Measurements from ENCODE around the gene TDRD6. TPM values are rescaled to one million over a fixed set of nuclear protein-coding genes. Genes with fewer than 3 reads are reported as not detected.

TDRD6 gene
- total RNA-seq, 1 donor from 2014 or later, result 0.06 TPM

DNA sequence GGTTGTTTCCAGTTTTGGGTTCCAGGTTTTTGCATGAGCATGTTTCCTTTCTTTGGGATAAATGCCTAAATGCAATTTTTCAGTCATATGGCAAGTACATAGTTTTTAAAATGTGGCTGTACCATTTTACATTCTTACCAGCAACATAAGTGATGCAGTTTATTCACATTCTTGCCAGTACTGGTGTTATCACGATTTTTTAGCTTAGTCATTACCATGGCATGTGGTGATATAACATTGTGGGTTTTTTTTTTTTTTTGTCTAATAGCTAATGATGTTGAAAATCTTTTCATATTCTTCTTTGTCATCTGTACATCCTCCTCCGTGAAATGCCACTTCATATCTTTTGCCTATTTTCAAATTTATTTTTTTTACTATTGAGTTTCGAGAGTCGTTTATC, 2.9 kb upstream of the TDRD6 start:
- TF ChIP-seq, protein P1, sequence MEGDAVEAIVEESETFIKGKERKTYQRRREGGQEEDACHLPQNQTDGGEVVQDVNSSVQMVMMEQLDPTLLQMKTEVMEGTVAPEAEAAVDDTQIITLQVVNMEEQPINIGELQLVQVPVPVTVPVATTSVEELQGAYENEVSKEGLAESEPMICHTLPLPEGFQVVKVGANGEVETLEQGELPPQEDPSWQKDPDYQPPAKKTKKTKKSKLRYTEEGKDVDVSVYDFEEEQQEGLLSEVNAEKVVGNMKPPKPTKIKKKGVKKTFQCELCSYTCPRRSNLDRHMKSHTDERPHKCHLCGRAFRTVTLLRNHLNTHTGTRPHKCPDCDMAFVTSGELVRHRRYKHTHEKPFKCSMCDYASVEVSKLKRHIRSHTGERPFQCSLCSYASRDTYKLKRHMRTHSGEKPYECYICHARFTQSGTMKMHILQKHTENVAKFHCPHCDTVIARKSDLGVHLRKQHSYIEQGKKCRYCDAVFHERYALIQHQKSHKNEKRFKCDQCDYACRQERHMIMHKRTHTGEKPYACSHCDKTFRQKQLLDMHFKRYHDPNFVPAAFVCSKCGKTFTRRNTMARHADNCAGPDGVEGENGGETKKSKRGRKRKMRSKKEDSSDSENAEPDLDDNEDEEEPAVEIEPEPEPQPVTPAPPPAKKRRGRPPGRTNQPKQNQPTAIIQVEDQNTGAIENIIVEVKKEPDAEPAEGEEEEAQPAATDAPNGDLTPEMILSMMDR (conservative IDR thresholded peaks at IDR 0.05; ENCODE audit: low read depth, low read length), result no peak
- H3K4me3 ChIP-seq (ENCODE audit: low read depth, low read length), result no peak overlapping the region
- no peak for DNase-seq (ENCODE audit: low read depth)

DNA sequence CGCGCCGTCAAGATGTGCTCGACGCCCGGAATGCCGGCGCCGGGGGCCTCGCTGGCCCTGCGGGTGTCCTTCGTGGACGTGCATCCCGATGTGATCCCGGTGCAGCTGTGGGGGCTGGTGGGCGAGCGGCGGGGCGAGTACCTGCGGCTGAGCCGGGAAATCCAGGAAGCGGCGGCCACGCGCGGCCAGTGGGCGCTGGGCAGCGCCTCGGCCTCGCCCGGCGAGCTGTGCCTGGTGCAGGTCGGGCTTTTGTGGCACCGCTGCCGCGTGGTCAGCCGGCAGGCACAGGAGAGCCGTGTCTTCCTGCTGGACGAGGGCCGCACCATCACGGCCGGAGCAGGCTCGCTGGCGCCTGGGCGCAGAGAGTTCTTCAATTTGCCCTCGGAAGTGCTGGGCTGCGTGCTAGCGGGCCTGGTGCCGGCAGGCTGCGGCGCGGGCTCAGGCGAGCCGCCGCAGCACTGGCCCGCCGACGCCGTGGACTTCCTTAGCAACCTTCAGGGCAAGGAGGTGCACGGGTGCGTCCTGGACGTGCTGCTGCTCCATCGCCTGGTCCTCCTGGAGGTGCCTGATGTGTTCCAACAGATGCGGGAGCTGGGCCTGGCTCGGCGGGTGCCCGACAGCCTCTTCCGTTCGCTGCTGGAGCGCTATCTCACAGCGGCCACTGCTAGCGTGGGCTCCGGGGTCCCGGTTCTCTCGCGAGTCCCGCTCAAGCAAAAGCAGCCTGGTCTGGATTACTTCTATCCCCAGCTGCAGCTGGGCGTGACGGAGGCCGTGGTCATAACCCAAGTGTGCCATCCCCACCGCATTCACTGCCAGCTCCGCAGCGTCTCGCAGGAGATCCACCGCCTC, 656 bp downstream of the TDRD6 start:
- no peak overlapping the region for H3K4me3 ChIP-seq (ENCODE audit: low read depth, low read length)
- no peak for DNase-seq (ENCODE audit: low read depth)
- TF ChIP-seq, protein P1 (conservative IDR thresholded peaks at IDR 0.05; ENCODE audit: low read depth, low read length), result no peak

- no peak for DNase-seq (ENCODE audit: low read depth)
Observed at GRCh38 chr6:46688966-46689335, 1.3 kb downstream of the TDRD6 start.

GRCh38 chr6:46689657-46690056, 2.0 kb downstream of the TDRD6 start:
- TF ChIP-seq, protein P1 (conservative IDR thresholded peaks at IDR 0.05; ENCODE audit: low read depth, low read length), result no peak
- DNase-seq (ENCODE audit: low read depth), result no peak
- no peak overlapping the region for H3K4me3 ChIP-seq (ENCODE audit: low read depth, low read length)

More at GRCh38 chr6:46688966-46689335, 1.3 kb downstream of the TDRD6 start:
- no peak overlapping the region for H3K4me3 ChIP-seq (ENCODE audit: low read depth, low read length)
- TF ChIP-seq, protein P1 (conservative IDR thresholded peaks at IDR 0.05; ENCODE audit: low read depth, low read length), result no peak

- TF ChIP-seq, protein P1 (conservative IDR thresholded peaks at IDR 0.05; ENCODE audit: low read depth, low read length), result no peak
- no peak for DNase-seq (ENCODE audit: low read depth)
- no peak overlapping the region for H3K4me3 ChIP-seq (ENCODE audit: low read depth, low read length)
Observed at GRCh38 chr6:46690141-46690755, 2.6 kb downstream of the TDRD6 start.

GRCh38 chr6:46690911-46691451, 3.3 kb downstream of the TDRD6 start:
- TF ChIP-seq, protein P1 (conservative IDR thresholded peaks at IDR 0.05; ENCODE audit: low read depth, low read length), result no peak
- no peak overlapping the region for H3K4me3 ChIP-seq (ENCODE audit: low read depth, low read length)
- DNase-seq (ENCODE audit: low read depth), result no peak

Data from epithelial cell of proximal tubule (primary cell).